Liver (tissue), 9 donors: ENCODE data around the gene JMJD1C. TPM values are rescaled to one million over a fixed set of nuclear protein-coding genes. Genes with fewer than 3 reads are reported as not detected.

Experiments
- DNase-seq: peaks from one replicate; pipeline ENCODE4 v3.0.0-alpha.2; 2017; ENCODE audit warnings: low spot score
- H3K27ac ChIP-seq, 2 donors: one replicate each; pipeline ENCODE4 v1.7.0; 2013; ENCODE audit warnings: inconsistent platforms in 2 of 2, low read length in 2 of 2, control low read depth in 1 of 2, low read depth in 1 of 2, mild to moderate bottlenecking in 1 of 2
- H3K27me3 ChIP-seq, 4 donors: one replicate each; pipeline versions ENCODE4 v1.6.1 to v1.7.0; 2013; ENCODE audit warnings: low read length in 3 of 4, inconsistent platforms in 1 of 4, mild to moderate bottlenecking in 1 of 4, moderate library complexity in 1 of 4; ENCODE audit not compliant: control insufficient read depth in 4 of 4, insufficient read depth in 4 of 4
- H3K36me3 ChIP-seq, 4 donors: one replicate each; pipeline versions ENCODE4 v1.6.1 to v1.7.0; 2013; ENCODE audit warnings: low read length in 3 of 4, mild to moderate bottlenecking in 3 of 4, low read depth in 1 of 4, moderate library complexity in 1 of 4; ENCODE audit not compliant: control insufficient read depth in 4 of 4, insufficient read depth in 3 of 4
- H3K4me1 ChIP-seq, 4 donors: one replicate each; pipeline versions ENCODE4 v1.6.1 to v1.7.0; 2013; ENCODE audit warnings: low read length in 3 of 4, mild to moderate bottlenecking in 3 of 4, moderate library complexity in 1 of 4; ENCODE audit not compliant: control insufficient read depth in 4 of 4, insufficient read depth in 4 of 4
- H3K4me3 ChIP-seq, 3 donors: one replicate each; pipeline versions ENCODE4 v1.6.1 to v1.7.0; 2013; ENCODE audit warnings: low read length in 3 of 3, control low read depth in 1 of 3, low read depth in 1 of 3, mild to moderate bottlenecking in 1 of 3
- H3K9ac ChIP-seq, 2 donors: one replicate each; pipeline ENCODE4 v1.7.0; 2013; ENCODE audit warnings: low read length in 2 of 2, mild to moderate bottlenecking in 2 of 2, moderate library complexity in 2 of 2, control low read depth in 1 of 2, low read depth in 1 of 2
- H3K9me3 ChIP-seq, 4 donors: one replicate each; pipeline versions ENCODE4 v1.6.1 to v1.7.0; 2013; ENCODE audit warnings: low read length in 3 of 4; ENCODE audit not compliant: control insufficient read depth in 4 of 4
- ATF3 ChIP-seq: IDR thresholded peaks from 2 replicates; pipeline ENCODE4 v1.6.1; 2016; ENCODE audit warnings: antibody characterized with exemption
- CTCF ChIP-seq: fragments of 150-350 bp; IDR thresholded peaks from 2 replicates; pipeline ENCODE4 v1.5.1; 2017; ENCODE audit warnings: improper control_type of control experiment, low read depth, low read length; ENCODE audit not compliant: missing input control
- FOXA1 ChIP-seq: IDR thresholded peaks from 2 replicates; pipeline ENCODE4 v1.6.1; 2016; ENCODE audit warnings: antibody characterized with exemption
- GABPA ChIP-seq, 2 donors: IDR thresholded peaks in 1 of 2; conservative IDR thresholded peaks in 1 of 2; 2 replicates each; pipeline ENCODE4 v1.6.1; 2016; ENCODE audit warnings: antibody characterized with exemption in 2 of 2, mild to moderate bottlenecking in 1 of 2, moderate library complexity in 1 of 2
- HNF4A ChIP-seq, 2 donors: conservative IDR thresholded peaks; 2 replicates each; pipeline ENCODE4 v1.6.1; 2016; ENCODE audit warnings: antibody characterized with exemption in 2 of 2, mild to moderate bottlenecking in 2 of 2
- HNF4G ChIP-seq: IDR thresholded peaks from 2 replicates; pipeline ENCODE4 v1.6.1; 2016; ENCODE audit warnings: antibody characterized with exemption
- JUND ChIP-seq, 2 donors: IDR thresholded peaks; 2 replicates each; pipeline ENCODE4 v1.6.1; 2016; ENCODE audit warnings: antibody characterized with exemption in 2 of 2
- MAX ChIP-seq: IDR thresholded peaks from 2 replicates; pipeline ENCODE4 v1.6.1; 2016; ENCODE audit warnings: antibody characterized with exemption
- NR2F2 ChIP-seq: IDR thresholded peaks from 2 replicates; pipeline ENCODE4 v1.6.1; 2016; ENCODE audit warnings: antibody characterized with exemption
- RAD21 ChIP-seq, 2 donors: IDR thresholded peaks; 2 replicates each; pipeline ENCODE4 v1.6.1; 2016; ENCODE audit warnings: antibody characterized with exemption in 2 of 2, mild to moderate bottlenecking in 2 of 2
- REST ChIP-seq: IDR thresholded peaks from 2 replicates; pipeline ENCODE4 v1.6.1; 2016; ENCODE audit warnings: antibody characterized with exemption, mild to moderate bottlenecking
- RXRA ChIP-seq, 2 donors: IDR thresholded peaks; 2 replicates each; pipeline ENCODE4 v1.6.1; 2017 to 2018; ENCODE audit warnings: antibody characterized with exemption in 2 of 2, mild to moderate bottlenecking in 1 of 2
- TAF1 ChIP-seq: conservative IDR thresholded peaks from 2 replicates; pipeline ENCODE4 v1.6.1; 2016; ENCODE audit warnings: antibody characterized with exemption, mild to moderate bottlenecking
- YY1 ChIP-seq: IDR thresholded peaks from 2 replicates; pipeline ENCODE4 v1.6.1; 2016; ENCODE audit warnings: antibody characterized with exemption, mild to moderate bottlenecking
- ZBTB33 ChIP-seq: IDR thresholded peaks from 2 replicates; pipeline ENCODE4 v1.6.1; 2016; ENCODE audit warnings: antibody characterized with exemption
- WGBS: extraction: QIAGEN DNeasy Blood & Tissue Kit; methylation state at CpG from one replicate; pipeline ENCODE4 v1.1.7; 2013; 5-methylcytosine and 5-hydroxymethylcytosine counted together
- polyA plus RNA-seq, 2 donors: library from polyadenylated mRNA; stranded (reverse) in 1 of 2; unstranded in 1 of 2; fragments of 200-250 nt in 1 of 2; fragments of >200 nt in 1 of 2; fragmentation: Nextera tagmentation in 1 of 2; extraction: Ambion mirVana in 1 of 2; gene quantifications; one replicate each; pipeline versions ENCODE4 v1.2.1 to v1.2.3, GENCODE V29; 2013 to 2015
- total RNA-seq, 2 donors: library from RNA; depleted of rRNA; stranded (reverse); fragments of >200 nt; gene quantifications; one replicate each; pipeline ENCODE4 v1.2.3, GENCODE V29; 2014
- donor health status: healthy.
- donor health status: healthy.
- donor health status: healthy.
- donor health status: healthy.
- donor health status: healthy.

Gene JMJD1C
- total and polyA plus RNA-seq, 4 donors = 11.0 to 93.1 (median 56.0) TPM

GRCh38 chr10:63324495-63324854 lies 141.3 kb downstream of the JMJD1C start:
- TF ChIP-seq YY1 = no peak
- TF ChIP-seq ZBTB33 = no peak
- no peak for TF ChIP-seq HNF4A (conservative IDR thresholded peaks at IDR 0.05)
- no peak for DNase-seq
- Histone ChIP-seq H3K27ac (no peak overlapping the region), H3K9ac (no peak overlapping the region), H3K4me1 (no peaks in the 10 kb centered on the region), H3K9me3 (no peaks in the 10 kb centered on the region), H3K36me3 (no peaks in the 10 kb centered on the region), H3K4me3 (no peak overlapping the region), H3K27me3 (no peaks in the 10 kb centered on the region)
- 89% methylated on average over 2 of the region's 2 CpGs for WGBS

- H3K27ac ChIP-seq = no peak overlapping the region
- H3K27me3 ChIP-seq = no peaks in the 10 kb centered on the region
- DNase-seq = no peak
- H3K9me3 ChIP-seq = no peaks in the 10 kb centered on the region
- WGBS = 95% methylated on average over 6 of the region's 6 CpGs
- no peaks in the 10 kb centered on the region for H3K36me3 ChIP-seq
- TF ChIP-seq HNF4A (conservative IDR thresholded peaks at IDR 0.05) (no peak), TAF1 (no peak), HNF4G (no peak), NR2F2 (no peak), MAX (no peak), REST (no peak), YY1 (no peak), RXRA (IDR thresholded peaks at IDR 0.05) (no peak), JUND (IDR thresholded peaks at IDR 0.05) (no peak), ZBTB33 (no peak), GABPA (IDR thresholded peaks at IDR 0.05 in 1 of 2, conservative IDR thresholded peaks at IDR 0.05 in 1 of 2) (no peak), CTCF (no peak), FOXA1 (no peak), RAD21 (IDR thresholded peaks at IDR 0.05) (no peak), ATF3 (no peak)
- no peak overlapping the region for H3K9ac ChIP-seq
- no peak overlapping the region for H3K4me3 ChIP-seq
- H3K4me1 ChIP-seq = no peaks in the 10 kb centered on the region
Measured at GRCh38 chr10:63323701-63324494, 141.9 kb downstream of the JMJD1C start.
